Left lung (tissue), 10 donors: Measurements from ENCODE around the gene OR51A2. TPM values are rescaled to one million over a fixed set of nuclear protein-coding genes. Genes with fewer than 3 reads are reported as not detected.

Experiments
- ATAC-seq: fragments of 200-7000 bp; cut with Tn5 transposase; one replicate; pipeline ENCODE4 v1.9.1; 2020; ENCODE audit warnings: moderate library complexity
- DNase-seq, 4 donors: peaks; one replicate each; pipeline ENCODE4 v3.0.0-alpha.2; 2013 to 2020
- H3K27ac ChIP-seq, 2 donors: fragments of 200-600 bp; sonication (generic) in 1 of 2; one replicate each; pipeline versions ENCODE4 v1.5.0 to v1.8.0; 2020 to 2021
- H3K27me3 ChIP-seq, 2 donors: fragments of 200-600 bp; sonication (generic) in 1 of 2; one replicate each; pipeline versions ENCODE4 v1.5.0 to v1.8.0; 2020 to 2021
- H3K36me3 ChIP-seq, 2 donors: fragments of 200-600 bp; sonication (generic) in 1 of 2; one replicate each; pipeline versions ENCODE4 v1.5.0 to v1.8.0; 2020 to 2021
- H3K4me1 ChIP-seq, 2 donors: fragments of 200-600 bp; one replicate each; pipeline ENCODE4 v1.8.0; 2021
- H3K4me3 ChIP-seq, 2 donors: fragments of 200-600 bp; sonication (generic) in 1 of 2; one replicate each; pipeline versions ENCODE4 v1.5.0 to v1.8.0; 2020 to 2021; ENCODE audit warnings: mild to moderate bottlenecking in 1 of 2
- H3K9me3 ChIP-seq, 2 donors: fragments of 200-600 bp; sonication (generic) in 1 of 2; one replicate each; pipeline versions ENCODE4 v1.5.0 to v1.8.0; 2020 to 2021
- CTCF ChIP-seq, 2 donors: fragments of 200-600 bp; sonication (generic) in 1 of 2; IDR thresholded peaks; one replicate each; pipeline versions ENCODE4 v1.5.0 to v1.8.0; 2021; ENCODE audit warnings: antibody characterized with exemption in 2 of 2
- intact Hi-C, 2 donors: fragments of 100-400 bp; cut with DNase I; formaldehyde crosslinking; loops; one replicate each; pipeline versions ENCODE4 v1.11.2 to v1.14.2; 2022
- polyA plus RNA-seq, 6 donors: library from polyadenylated mRNA; unstranded; fragments of 120-200 nt; gene quantifications; one replicate each; pipeline ENCODE4 v1.2.1, GENCODE V29; 2013; ENCODE audit not compliant: insufficient read length in 6 of 6
- total RNA-seq, 2 donors: library from RNA; stranded (reverse); fragmentation: NEBNext Ultra II Directional; extraction: Animal tissue kit (Norgen Biotek cat#: 25700); gene quantifications; one replicate each; pipeline ENCODE4 v1.2.1, GENCODE V29; 2021
- donor health status: DM: no; HTN: yes; CAD: no.
- donor health status: DM: no; HTN: no; CAD: no.

Gene OR51A2
- total and polyA plus RNA-seq, 8 donors, result not detected

- ATAC-seq, result no peak
- no peaks in the 10 kb centered on the region for H3K27me3 ChIP-seq
Measured at GRCh38 chr11:4924239-4924638, 31.3 kb downstream of the OR51A2 start, which contains the start of gene OR51G1. TSS of gene OR51G1 (minus strand) at chr11:4924339. CDS start at chr11:4924339, 0 bp downstream.

GRCh38 chr11:4922304-4922703 is 33.2 kb downstream of the OR51A2 start:
- no peaks in the 10 kb centered on the region for H3K27me3 ChIP-seq
- no peaks in the 10 kb centered on the region for H3K9me3 ChIP-seq
- no peak overlapping the region for H3K27ac ChIP-seq
- DNase-seq (no peak), ATAC-seq (no peak)
- intact Hi-C loops, result no loop called here
- no peaks in the 10 kb centered on the region for H3K36me3 ChIP-seq
- no peak overlapping the region for H3K4me3 ChIP-seq
- no peak for TF ChIP-seq CTCF (IDR thresholded peaks at IDR 0.05)
- H3K4me1 ChIP-seq, result no peaks in the 10 kb centered on the region

More at GRCh38 chr11:4924239-4924638, 31.3 kb downstream of the OR51A2 start, which contains the start of gene OR51G1:
- intact Hi-C loops, result no loop called here
- no peak within 1 kb of the TSS for H3K4me3 ChIP-seq
- H3K36me3 ChIP-seq, result no peaks in the 10 kb centered on the region
- DNase-seq, result no peak
- no peaks in the 10 kb centered on the region for H3K9me3 ChIP-seq
- no peaks in the 10 kb centered on the region for H3K4me1 ChIP-seq
- TF ChIP-seq CTCF (IDR thresholded peaks at IDR 0.05), result no peak
- H3K27ac ChIP-seq, result no peak within 1 kb of the TSS

- no peaks in the 10 kb centered on the region for H3K4me1 ChIP-seq
- intact Hi-C loops, result no loop called here
- H3K27ac ChIP-seq, result no peak overlapping the region
- H3K9me3 ChIP-seq, result no peaks in the 10 kb centered on the region
- H3K4me3 ChIP-seq, result no peak overlapping the region
- no peak for TF ChIP-seq CTCF (IDR thresholded peaks at IDR 0.05)
- DNase-seq, result no peak
- ATAC-seq, result no peak
- no peaks in the 10 kb centered on the region for H3K36me3 ChIP-seq
- no peaks in the 10 kb centered on the region for H3K27me3 ChIP-seq
Measured at GRCh38 chr11:4921796-4922195, 33.7 kb downstream of the OR51A2 start.

- H3K4me1 ChIP-seq, result no peaks in the 10 kb centered on the region
- H3K27ac ChIP-seq, result no peak within 1 kb of the TSS
- no peaks in the 10 kb centered on the region for H3K9me3 ChIP-seq
- TF ChIP-seq CTCF (IDR thresholded peaks at IDR 0.05), result no peak
- no peaks in the 10 kb centered on the region for H3K27me3 ChIP-seq
- H3K4me3 ChIP-seq, result no peak within 1 kb of the TSS
- intact Hi-C loops, result no loop called here
- no peaks in the 10 kb centered on the region for H3K36me3 ChIP-seq
- DNase-seq (no peak), ATAC-seq (no peak)
Measured at GRCh38 chr11:4919250-4919649, 36.3 kb downstream of the OR51A2 start, which contains the start of gene OR51G2. TSS of gene OR51G2 (minus strand) at chr11:4919350. CDS start at chr11:4915663, 3,687 bp downstream.

GRCh38 chr11:4916581-4916980 is 38.9 kb downstream of the OR51A2 start:
- H3K27ac ChIP-seq, result no peak overlapping the region
- no peaks in the 10 kb centered on the region for H3K4me1 ChIP-seq
- no peaks in the 10 kb centered on the region for H3K36me3 ChIP-seq
- ATAC-seq (no peak), DNase-seq (no peak)
- no peak overlapping the region for H3K4me3 ChIP-seq
- no peak for TF ChIP-seq CTCF (IDR thresholded peaks at IDR 0.05)
- H3K27me3 ChIP-seq, result no peaks in the 10 kb centered on the region
- H3K9me3 ChIP-seq, result no peaks in the 10 kb centered on the region
- intact Hi-C loops, result no loop called here

Other genes with a start within 250 kb of the OR51A2 start
- not detected for gene OR51F1, start 185.8 kb downstream of the OR51A2 start, total RNA-seq
- gene OR51F1, start 185.8 kb downstream of the OR51A2 start, polyA plus RNA-seq, result not detected
- not detected for gene OR52R1, start 151.3 kb downstream of the OR51A2 start, total RNA-seq
- gene OR52R1, start 151.3 kb downstream of the OR51A2 start, polyA plus RNA-seq, result not detected
- not detected for gene OR51F2, start 134.4 kb downstream of the OR51A2 start, total RNA-seq
- gene OR51F2, start 134.4 kb downstream of the OR51A2 start, polyA plus RNA-seq, result not detected
- not detected for gene OR51S1, start 106.5 kb downstream of the OR51A2 start, total RNA-seq
- not detected for gene OR51S1, start 106.5 kb downstream of the OR51A2 start, polyA plus RNA-seq
- gene OR51T1, start 73.8 kb downstream of the OR51A2 start, total RNA-seq, result not detected
- gene OR51T1, start 73.8 kb downstream of the OR51A2 start, polyA plus RNA-seq, result not detected
- gene OR51A7, start 51.9 kb downstream of the OR51A2 start, total RNA-seq, result not detected
- not detected for gene OR51A7, start 51.9 kb downstream of the OR51A2 start, polyA plus RNA-seq
- gene OR51G2, start 36.4 kb downstream of the OR51A2 start, total RNA-seq, result not detected
- not detected for gene OR51G2, start 36.4 kb downstream of the OR51A2 start, polyA plus RNA-seq
- not detected for gene OR51G1, start 31.4 kb downstream of the OR51A2 start, total RNA-seq
- not detected for gene OR51G1, start 31.4 kb downstream of the OR51A2 start, polyA plus RNA-seq
- not detected for gene OR51A4, start 8.1 kb downstream of the OR51A2 start, total RNA-seq
- not detected for gene OR51A4, start 8.1 kb downstream of the OR51A2 start, polyA plus RNA-seq
- not detected for gene OR51L1, start 39.1 kb upstream of the OR51A2 start, total RNA-seq
- under 1 TPM in 5 of 6 donors, not detected in 1; 0.01 to 0.06 (median 0.03) TPM for gene OR51L1, start 39.1 kb upstream of the OR51A2 start, polyA plus RNA-seq
- gene OR52J3, start 90.8 kb upstream of the OR51A2 start, total RNA-seq, result not detected
- not detected for gene OR52J3, start 90.8 kb upstream of the OR51A2 start, polyA plus RNA-seq
- gene OR52E2, start 103.9 kb upstream of the OR51A2 start, total RNA-seq, result not detected
- gene OR52E2, start 103.9 kb upstream of the OR51A2 start, polyA plus RNA-seq, result not detected
- not detected for gene OR52E1, start 113.9 kb upstream of the OR51A2 start, total RNA-seq
- not detected for gene OR52E1, start 113.9 kb upstream of the OR51A2 start, polyA plus RNA-seq
- not detected for gene OR52A5, start 182.6 kb upstream of the OR51A2 start, total RNA-seq
- gene OR52A5, start 182.6 kb upstream of the OR51A2 start, polyA plus RNA-seq, result not detected
- gene OR52A1, start 199.0 kb upstream of the OR51A2 start, total RNA-seq, result not detected
- gene OR52A1, start 199.0 kb upstream of the OR51A2 start, polyA plus RNA-seq, result under 1 TPM; 0.02 to 0.03 (median 0.03) TPM
- not detected for gene OR51V1, start 245.0 kb upstream of the OR51A2 start, total RNA-seq
- gene OR51V1, start 245.0 kb upstream of the OR51A2 start, polyA plus RNA-seq, result not detected